Large intestine (tissue), 3 donors: ENCODE measurements around the gene WDR41. TPM values are rescaled to one million over a fixed set of nuclear protein-coding genes. Genes with fewer than 3 reads are reported as not detected.
"Not testable (repeated sequence)": the region's sequence is repeated elsewhere in the genome, so short reads cannot be mapped to it uniquely, and the experiment has no call there.

Experiments
- DNase-seq, 2 donors: peaks; one replicate each; pipeline versions ENCODE4 v3.0.0 to v3.0.0-alpha.2; 2013
- H3K27ac ChIP-seq: one replicate; pipeline ENCODE4 v1.5.1; 2013; ENCODE audit warnings: low read length
- H3K27me3 ChIP-seq: 2 replicates; pipeline ENCODE4 v1.6.1; 2013; ENCODE audit warnings: low read length; ENCODE audit not compliant: control insufficient read depth, insufficient read depth
- H3K36me3 ChIP-seq: 2 replicates; pipeline ENCODE4 v1.6.1; 2013; ENCODE audit warnings: low read length; ENCODE audit not compliant: control insufficient read depth, insufficient read depth
- H3K4me1 ChIP-seq: one replicate; pipeline ENCODE4 v1.6.1; 2013; ENCODE audit warnings: low read length; ENCODE audit not compliant: control insufficient read depth, insufficient read depth
- H3K4me3 ChIP-seq: one replicate; pipeline ENCODE4 v1.5.1; 2013; ENCODE audit warnings: low read length
- H3K9me3 ChIP-seq: one replicate; pipeline ENCODE4 v1.6.1; 2013; ENCODE audit warnings: mild to moderate bottlenecking, low read depth, low read length, moderate library complexity; ENCODE audit not compliant: control insufficient read depth
- WGBS: methylation state at CpG from one replicate; pipeline ENCODE4 v1.1.5; 2013; ENCODE audit warnings: low lambda C conversion rate; ENCODE audit not compliant: insufficient coverage; 5-methylcytosine and 5-hydroxymethylcytosine counted together
- polyA plus RNA-seq: library from polyadenylated mRNA; unstranded; fragments of 120-200 nt; gene quantifications from one replicate; pipeline ENCODE4 v1.2.1, GENCODE V29; 2013

Gene WDR41
- polyA plus RNA-seq, 1 donor: 32.2 TPM

- H3K4me1 ChIP-seq: no peaks in the 10 kb centered on the region
- DNase-seq: peak in 1 of 2 donors; percentile 40
- H3K27me3 ChIP-seq: no peaks in the 10 kb centered on the region
- no peaks in the 10 kb centered on the region for H3K36me3 ChIP-seq
- no peak overlapping the region for H3K4me3 ChIP-seq
- WGBS: no CpG with 5 or more reads among the region's 3 CpGs
- no peak overlapping the region for H3K27ac ChIP-seq
- H3K9me3 ChIP-seq: no peaks in the 10 kb centered on the region
Measured at GRCh38 chr5:77394064-77394715, 97.9 kb downstream of the WDR41 start.

- Histone ChIP-seq H3K27me3 (no peaks in the 10 kb centered on the region), H3K27ac (no peak overlapping the region), H3K4me3 (no peak overlapping the region), H3K36me3 (no peaks in the 10 kb centered on the region), H3K9me3 (no peaks in the 10 kb centered on the region), H3K4me1 (no peaks in the 10 kb centered on the region)
- no peak for DNase-seq
- no CpG with 5 or more reads among the region's 10 CpGs for WGBS
Measured at GRCh38 chr5:77391240-77391765, 100.8 kb downstream of the WDR41 start.

GRCh38 chr5:77390795-77391194, 101.3 kb downstream of the WDR41 start:
- H3K4me1 ChIP-seq: no peaks in the 10 kb centered on the region
- no peak overlapping the region for H3K4me3 ChIP-seq
- DNase-seq: peak; percentile 25 to 59
- no peaks in the 10 kb centered on the region for H3K36me3 ChIP-seq
- no peak overlapping the region for H3K27ac ChIP-seq
- H3K9me3 ChIP-seq: no peaks in the 10 kb centered on the region
- H3K27me3 ChIP-seq: no peaks in the 10 kb centered on the region
- WGBS: 40% methylated on average over 1 of the region's 2 CpGs

DNA sequence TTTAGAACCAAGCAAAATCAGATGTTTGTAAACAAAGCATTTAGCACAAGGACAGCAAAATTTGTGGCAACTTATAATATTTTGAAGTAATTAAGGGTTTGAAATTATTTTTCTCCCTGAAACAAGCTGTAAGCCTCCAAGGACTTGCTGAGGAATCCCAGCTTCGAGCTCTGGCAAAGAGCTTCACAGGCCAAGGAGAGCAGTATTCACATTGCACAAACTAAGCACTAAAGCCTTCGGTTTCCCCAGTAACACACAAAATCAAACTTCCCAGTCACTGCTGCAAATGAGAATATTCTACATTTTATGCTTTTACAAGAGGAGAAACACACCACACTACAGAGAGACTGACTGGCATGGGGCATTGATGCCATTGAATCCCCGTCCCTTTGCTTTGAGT, 101.9 kb downstream of the WDR41 start:
- Histone ChIP-seq H3K9me3 (no peaks in the 10 kb centered on the region), H3K27me3 (no peaks in the 10 kb centered on the region), H3K4me1 (no peaks in the 10 kb centered on the region), H3K27ac (no peak overlapping the region), H3K36me3 (no peaks in the 10 kb centered on the region), H3K4me3 (no peak overlapping the region)
- WGBS: 80% methylated on average over 1 of the region's 3 CpGs
- DNase-seq: no peak

- WGBS: 80% methylated on average over 1 of the region's 2 CpGs
- Histone ChIP-seq H3K27me3 (no peaks in the 10 kb centered on the region), H3K4me1 (no peaks in the 10 kb centered on the region), H3K36me3 (no peaks in the 10 kb centered on the region), H3K27ac (no peak overlapping the region), H3K4me3 (no peak overlapping the region), H3K9me3 (no peaks in the 10 kb centered on the region)
- no peak for DNase-seq
Measured at GRCh38 chr5:77389746-77390145, 102.4 kb downstream of the WDR41 start.

- not testable (repeated sequence) for H3K27ac ChIP-seq, DNase-seq, H3K4me3 ChIP-seq, H3K27me3 ChIP-seq, H3K36me3 ChIP-seq, H3K4me1 ChIP-seq, H3K9me3 ChIP-seq
- no CpG with 5 or more reads among the region's 1 CpG for WGBS
Measured at GRCh38 chr5:77386340-77386739, 105.8 kb downstream of the WDR41 start.

DNA sequence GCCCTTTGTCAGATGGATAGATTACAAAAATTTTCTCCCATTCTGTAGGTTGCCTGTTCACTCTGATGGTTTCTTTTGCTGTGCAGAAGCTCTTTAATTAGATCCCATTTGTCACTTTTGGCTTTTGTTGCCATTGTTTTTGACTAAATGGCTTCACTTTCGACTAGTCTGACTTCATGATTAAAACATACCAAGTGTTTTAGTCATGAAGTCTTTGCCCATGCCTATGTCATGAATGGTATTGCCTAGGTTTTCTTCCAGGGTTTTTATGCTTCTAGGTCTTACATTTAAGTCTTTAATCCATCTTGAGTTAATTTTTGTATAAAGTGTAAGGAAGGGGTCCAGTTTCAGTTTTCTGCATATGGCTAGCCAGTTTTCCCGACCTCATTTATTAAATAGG, 108.8 kb downstream of the WDR41 start:
- not testable (repeated sequence) for H3K4me1 ChIP-seq, DNase-seq, H3K27ac ChIP-seq, H3K27me3 ChIP-seq, H3K9me3 ChIP-seq, H3K36me3 ChIP-seq, H3K4me3 ChIP-seq
- WGBS: no CpG with 5 or more reads among the region's 2 CpGs

Other genes with a start within 250 kb of the WDR41 start
- gene OTP, start 146.4 kb upstream of the WDR41 start, polyA plus RNA-seq: not detected